Fibroblast of skin of back (primary cell): ENCODE results near the gene ASCC3.

Experiments
- DNase-seq: peaks from one replicate; pipeline ENCODE4 v3.0.0-alpha.2; 2013

Gene ASCC3

GRCh38 chr6:100568255-100568654 is 312.9 kb downstream of the ASCC3 start:
- DNase-seq, result peak; percentile 13

GRCh38 chr6:100566563-100566962 is 314.6 kb downstream of the ASCC3 start:
- no peak for DNase-seq

- no peak for DNase-seq
Measured at GRCh38 chr6:100565439-100566104, 315.6 kb downstream of the ASCC3 start.

- no peak for DNase-seq
Measured at GRCh38 chr6:100559859-100560258, 321.3 kb downstream of the ASCC3 start.

GRCh38 chr6:100554228-100554627 is 326.9 kb downstream of the ASCC3 start:
- no peak for DNase-seq

GRCh38 chr6:100553243-100553642 is 327.9 kb downstream of the ASCC3 start:
- no peak for DNase-seq

DNA sequence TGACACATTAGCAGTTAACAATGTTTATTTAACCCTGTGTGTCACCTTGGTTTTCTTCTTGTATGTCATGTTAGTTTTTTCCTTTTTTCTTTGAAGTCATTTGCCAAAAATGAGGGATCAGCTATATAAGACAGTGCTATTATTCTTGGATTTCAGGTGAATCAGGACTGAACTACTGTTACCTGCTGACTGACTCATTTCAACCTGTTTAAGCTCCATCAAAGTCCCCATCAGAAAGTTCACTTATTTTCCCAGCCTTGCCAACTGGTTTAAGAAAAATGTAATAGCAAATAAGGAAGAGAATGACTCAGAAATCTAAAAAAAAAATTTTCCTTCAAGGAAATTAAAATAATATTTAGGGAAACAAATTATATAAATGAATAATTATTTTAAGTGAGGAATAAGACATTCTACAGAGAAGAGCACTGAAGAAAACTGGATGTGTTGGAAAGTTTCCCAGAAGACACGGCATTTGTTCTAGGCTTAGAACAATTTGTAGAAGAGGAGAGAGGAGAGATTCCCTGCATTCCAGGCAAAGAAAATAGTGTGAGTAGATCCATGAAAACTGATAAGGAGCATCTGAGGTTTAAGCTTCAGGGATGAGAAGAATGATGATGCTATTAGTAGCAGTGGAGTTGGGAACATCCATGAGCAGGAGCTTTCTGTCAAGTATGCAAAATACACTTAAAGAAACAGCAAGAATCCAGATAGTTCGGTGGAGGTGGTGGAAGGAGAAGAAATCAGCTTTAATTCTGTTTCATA is 331.5 kb downstream of the ASCC3 start:
- DNase-seq, result peak; percentile 93

- DNase-seq, result no peak
Measured at GRCh38 chr6:100538086-100538485, 343.0 kb downstream of the ASCC3 start.

GRCh38 chr6:100518588-100518987 is 362.5 kb downstream of the ASCC3 start:
- DNase-seq, result no peak

DNA sequence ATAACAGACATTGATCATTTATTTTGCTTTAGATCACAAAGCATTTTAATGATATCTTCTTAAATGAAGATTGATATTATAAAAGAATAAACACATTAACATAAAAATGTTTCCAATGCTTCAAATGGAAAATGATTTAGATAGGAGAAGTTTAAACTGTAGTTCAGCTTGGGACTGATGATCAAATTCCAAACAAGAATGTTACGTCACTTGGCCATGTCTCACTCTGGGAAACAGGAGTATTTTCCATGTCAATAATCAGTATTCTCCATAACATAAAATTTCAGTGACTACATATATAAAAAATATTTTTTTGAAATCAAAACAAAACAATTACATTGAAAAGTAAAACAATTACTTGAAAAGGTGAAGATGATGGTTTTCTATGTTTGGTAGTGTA is 363.5 kb downstream of the ASCC3 start:
- DNase-seq, result no peak

GRCh38 chr6:100517106-100517505 is 364.0 kb downstream of the ASCC3 start:
- no peak for DNase-seq

- no peak for DNase-seq
Measured at GRCh38 chr6:100514660-100515059, 366.5 kb downstream of the ASCC3 start.

GRCh38 chr6:100512203-100512862 is 368.8 kb downstream of the ASCC3 start:
- DNase-seq, result peak; percentile 73

DNA sequence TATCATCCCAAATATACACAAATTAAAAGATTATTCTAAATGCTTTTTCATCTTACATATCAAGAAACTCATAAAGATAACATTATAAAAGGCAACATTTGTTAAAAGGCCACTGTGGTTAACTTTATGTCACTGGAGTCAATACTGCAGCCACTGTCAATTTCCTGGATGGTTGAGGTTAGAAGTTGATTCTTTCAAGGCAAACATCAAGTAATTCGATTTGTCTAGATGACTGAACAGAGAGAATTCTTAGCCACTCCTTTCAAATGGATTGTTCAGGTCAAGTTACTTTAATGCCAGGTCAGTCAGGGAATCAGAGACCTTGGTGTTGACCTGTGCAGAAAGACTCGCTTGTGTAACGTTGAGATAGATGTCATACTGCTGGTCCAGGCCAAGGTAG is 372.0 kb downstream of the ASCC3 start:
- DNase-seq, result no peak

DNA sequence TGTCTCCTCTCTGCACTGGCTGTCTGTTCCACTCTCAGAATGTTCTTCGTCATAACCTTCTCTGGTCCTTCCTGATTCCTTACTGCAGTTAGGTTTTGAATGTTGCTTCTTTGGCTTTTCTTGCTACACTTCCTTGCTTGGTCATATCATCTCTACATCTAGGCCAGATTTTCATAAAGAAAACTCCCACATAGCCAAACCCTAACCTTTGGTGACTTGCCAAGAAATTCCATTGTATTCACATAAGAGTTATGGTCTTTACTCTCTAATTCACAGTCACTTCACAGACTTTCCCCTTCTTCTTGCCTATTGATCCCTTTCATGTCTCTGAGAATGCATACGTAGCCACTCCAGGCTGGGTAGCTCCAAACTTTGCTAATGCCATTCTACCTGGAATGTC is 374.5 kb downstream of the ASCC3 start:
- DNase-seq, result peak; percentile 82

DNA sequence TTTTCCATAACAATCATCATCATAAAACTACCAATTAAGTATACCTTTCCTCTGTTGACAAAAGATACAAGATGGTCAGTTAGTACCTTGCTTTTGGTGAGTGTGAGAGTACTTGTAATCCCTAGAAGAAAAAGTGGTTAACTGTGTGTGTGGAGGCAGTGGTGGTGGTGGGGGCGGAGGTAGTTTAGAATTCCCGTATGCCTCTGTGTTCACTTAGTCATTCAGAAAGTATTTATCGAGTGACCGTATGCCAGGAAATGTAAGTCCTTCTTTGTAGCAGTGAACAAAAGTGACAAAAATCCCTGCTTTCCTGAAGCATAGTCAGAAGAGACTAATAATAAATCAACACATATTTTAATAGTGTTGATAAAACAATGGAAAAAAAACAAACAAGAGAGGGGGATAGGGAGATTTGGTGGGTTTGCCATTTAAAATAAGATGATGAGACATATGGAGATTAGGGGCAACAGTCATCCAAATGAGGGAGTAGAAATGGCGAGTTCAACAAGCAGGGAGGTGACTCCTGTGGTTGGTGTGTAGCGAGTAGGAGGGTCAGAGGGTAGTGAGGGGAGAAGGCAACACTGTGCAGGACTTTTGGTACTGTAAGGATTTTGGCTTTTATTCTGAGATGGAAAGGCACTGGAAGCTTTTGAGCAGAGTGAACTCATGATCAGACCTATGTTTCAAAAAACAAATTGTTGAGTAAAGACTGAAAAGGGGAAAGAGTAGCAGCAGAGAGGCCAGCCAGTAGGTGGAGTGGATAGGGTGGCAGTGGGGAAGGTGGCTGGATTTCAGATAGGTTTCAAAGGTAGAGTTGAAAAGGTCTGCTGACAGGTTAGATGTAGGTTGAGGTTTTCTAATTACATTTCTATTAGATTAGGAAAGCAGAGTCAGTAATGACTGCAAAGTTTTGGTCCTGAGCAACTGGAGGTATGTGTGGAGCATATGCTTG is 376.1 kb downstream of the ASCC3 start:
- peak; percentile 88 for DNase-seq

- DNase-seq, result no peak
Measured at GRCh38 chr6:100503043-100503705, 378.0 kb downstream of the ASCC3 start.

- no peak for DNase-seq
Measured at GRCh38 chr6:100493206-100493888, 387.8 kb downstream of the ASCC3 start.

- DNase-seq, result no peak
Measured at GRCh38 chr6:100491952-100492670, 389.0 kb downstream of the ASCC3 start.

DNA sequence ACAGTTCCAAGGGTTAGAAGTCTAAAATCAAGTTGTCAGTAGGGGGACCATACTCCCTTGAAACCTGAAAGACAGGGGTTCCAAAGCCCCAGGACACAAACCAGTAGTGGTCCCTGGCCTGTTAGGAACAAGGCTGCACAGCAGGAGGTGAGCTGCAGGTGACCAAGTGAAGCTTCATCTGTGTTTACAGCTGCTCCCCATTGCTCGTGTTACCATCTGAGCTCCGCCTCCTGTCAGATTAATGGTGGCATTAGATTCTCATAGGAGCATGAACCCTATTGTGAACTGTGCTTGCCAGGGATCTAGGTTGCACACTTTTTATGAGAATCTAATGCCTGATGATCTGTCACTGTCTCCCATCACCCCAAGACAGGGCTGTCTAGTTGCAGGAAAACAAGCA is 391.1 kb downstream of the ASCC3 start:
- DNase-seq, result no peak

DNA sequence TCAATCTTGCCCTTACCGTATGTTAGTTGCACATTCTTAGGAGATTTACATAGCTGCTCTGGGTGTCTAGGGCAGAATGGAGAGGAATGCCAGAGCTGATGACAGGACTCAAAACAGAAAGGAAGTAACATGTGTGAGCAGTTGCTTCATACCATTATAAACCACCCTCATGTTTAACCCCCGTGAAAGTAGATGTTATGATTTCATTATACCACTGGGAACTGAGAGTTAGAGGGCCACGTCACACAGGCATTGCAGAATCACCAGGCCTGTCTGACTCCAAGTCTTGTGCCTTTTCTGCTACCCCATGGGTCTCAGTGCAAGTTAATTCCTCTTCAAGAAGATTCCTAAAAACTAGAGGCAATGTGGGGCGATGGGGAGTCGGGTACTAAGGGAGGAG is 392.9 kb downstream of the ASCC3 start:
- DNase-seq, result peak; percentile 63
